Thyroid gland (tissue), 4 donors: ENCODE data around the gene COP1.
"Not testable (repeated sequence)": the region's sequence is repeated elsewhere in the genome, so short reads cannot be mapped to it uniquely, and the experiment has no call there.

Source experiments
- POLR2A ChIP-seq, 2 donors: fragments of 450-650 bp; IDR thresholded peaks; one replicate each; pipeline ENCODE4 v1.6.1; 2017; ENCODE audit warnings: antibody characterized with exemption in 2 of 2, mild to moderate bottlenecking in 2 of 2, moderate library complexity in 1 of 2
- TF ChIP-seq, protein P1 (sequence below), 6 experiments: fragments of 200-600 bp in 3 of 6; fragments of 450-650 bp in 3 of 6; sonication (generic) in 3 of 6; IDR thresholded peaks; one replicate each; pipeline ENCODE4 v1.5.1; 2016 to 2019; ENCODE audit warnings: antibody characterized with exemption in 6 of 6, mild to moderate bottlenecking in 2 of 6, inconsistent platforms in 1 of 6, moderate library complexity in 1 of 6

DNA sequence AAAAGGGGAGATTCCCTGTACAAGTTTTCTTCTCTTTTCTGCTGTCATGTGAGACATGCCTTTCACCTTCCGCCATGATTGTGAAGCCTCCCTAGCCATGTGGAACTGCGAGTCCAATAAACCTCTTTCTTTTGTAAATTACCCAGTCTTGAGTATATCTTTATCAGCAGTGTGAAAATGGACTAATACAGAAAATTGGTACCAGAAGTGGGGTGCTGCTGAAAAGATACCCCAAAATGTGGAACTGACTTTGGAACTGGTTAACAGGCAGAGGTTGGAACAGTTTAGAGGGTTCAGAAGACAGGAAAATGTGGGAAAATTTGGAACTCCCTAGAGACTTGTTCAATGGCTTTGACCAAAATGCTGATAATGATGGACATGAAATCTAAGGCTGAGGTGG, 223.7 kb downstream of the COP1 start:
- TF ChIP-seq, protein P1, sequence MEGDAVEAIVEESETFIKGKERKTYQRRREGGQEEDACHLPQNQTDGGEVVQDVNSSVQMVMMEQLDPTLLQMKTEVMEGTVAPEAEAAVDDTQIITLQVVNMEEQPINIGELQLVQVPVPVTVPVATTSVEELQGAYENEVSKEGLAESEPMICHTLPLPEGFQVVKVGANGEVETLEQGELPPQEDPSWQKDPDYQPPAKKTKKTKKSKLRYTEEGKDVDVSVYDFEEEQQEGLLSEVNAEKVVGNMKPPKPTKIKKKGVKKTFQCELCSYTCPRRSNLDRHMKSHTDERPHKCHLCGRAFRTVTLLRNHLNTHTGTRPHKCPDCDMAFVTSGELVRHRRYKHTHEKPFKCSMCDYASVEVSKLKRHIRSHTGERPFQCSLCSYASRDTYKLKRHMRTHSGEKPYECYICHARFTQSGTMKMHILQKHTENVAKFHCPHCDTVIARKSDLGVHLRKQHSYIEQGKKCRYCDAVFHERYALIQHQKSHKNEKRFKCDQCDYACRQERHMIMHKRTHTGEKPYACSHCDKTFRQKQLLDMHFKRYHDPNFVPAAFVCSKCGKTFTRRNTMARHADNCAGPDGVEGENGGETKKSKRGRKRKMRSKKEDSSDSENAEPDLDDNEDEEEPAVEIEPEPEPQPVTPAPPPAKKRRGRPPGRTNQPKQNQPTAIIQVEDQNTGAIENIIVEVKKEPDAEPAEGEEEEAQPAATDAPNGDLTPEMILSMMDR (IDR thresholded peaks at IDR 0.05), result not testable (repeated sequence)
- not testable (repeated sequence) for TF ChIP-seq POLR2A (IDR thresholded peaks at IDR 0.05)
